Lower lobe of right lung (tissue), 2 donors: ENCODE measurements around the gene PTPN6. TPM values are rescaled to one million over a fixed set of nuclear protein-coding genes. Genes with fewer than 3 reads are reported as not detected.

ENCODE experiments used
- ATAC-seq, 2 donors: fragments of 200-7000 bp; cut with Tn5 transposase; one replicate each; pipeline ENCODE4 v1.9.1; 2020 to 2022; ENCODE audit warnings: mild to moderate bottlenecking in 2 of 2, moderate library complexity in 2 of 2
- DNase-seq: peaks from one replicate; pipeline ENCODE4 v3.0.0-alpha.2; 2020
- H3K27ac ChIP-seq: fragments of 200-600 bp; one replicate; pipeline ENCODE4 v1.8.0; 2022
- H3K27me3 ChIP-seq: fragments of 200-600 bp; one replicate; pipeline ENCODE4 v1.8.0; 2022; ENCODE audit warnings: low read depth
- H3K36me3 ChIP-seq: fragments of 200-600 bp; one replicate; pipeline ENCODE4 v1.8.0; 2022; ENCODE audit warnings: mild to moderate bottlenecking
- H3K4me1 ChIP-seq: fragments of 200-600 bp; one replicate; pipeline ENCODE4 v1.8.0; 2022
- H3K4me3 ChIP-seq: fragments of 200-600 bp; one replicate; pipeline ENCODE4 v1.8.0; 2022; ENCODE audit warnings: mild to moderate bottlenecking
- H3K9me3 ChIP-seq: fragments of 200-600 bp; one replicate; pipeline ENCODE4 v1.8.0; 2022
- CTCF ChIP-seq: fragments of 200-600 bp; IDR thresholded peaks from one replicate; pipeline ENCODE4 v1.8.0; 2022; ENCODE audit warnings: antibody characterized with exemption, mild to moderate bottlenecking
- intact Hi-C: fragments of 100-400 bp; cut with DNase I; formaldehyde crosslinking; loops from one replicate; pipeline ENCODE4 v1.11.0; 2022
- total RNA-seq: library from RNA; stranded (reverse); fragmentation: NEBNext Ultra II Directional; extraction: Animal tissue kit (Norgen Biotek cat#: 25700); gene quantifications from one replicate; pipeline ENCODE4 v1.2.1, GENCODE V29; 2021
- donor health status: DM: no; HTN: yes; CAD: no; lungs with severe emphysema.

The PTPN6 gene
- total RNA-seq, 1 donor from 2014 or later: 209 TPM

- intact Hi-C loops: no loop called here
- H3K9me3 ChIP-seq: no peaks in the 10 kb centered on the region
- H3K27ac ChIP-seq: peak overlapping the region; percentile 79
- peaks cover 28% of the 10 kb centered on the region for H3K36me3 ChIP-seq
- H3K4me3 ChIP-seq: peak overlapping the region; percentile 65
- H3K4me1 ChIP-seq: peaks cover 61% of the 10 kb centered on the region
- TF ChIP-seq CTCF: no peak
- ATAC-seq (no peak), DNase-seq (peak; percentile 50)
- no peaks in the 10 kb centered on the region for H3K27me3 ChIP-seq
These were observed 1.1 kb downstream of the PTPN6 start for GRCh38 chr12:6952121-6952862.

GRCh38 chr12:6952863-6953441 is 1.8 kb downstream of the PTPN6 start:
- intact Hi-C loops: no loop called here
- Histone ChIP-seq H3K9me3 (no peaks in the 10 kb centered on the region), H3K4me1 (peaks cover 68% of the 10 kb centered on the region), H3K36me3 (peaks cover 34% of the 10 kb centered on the region), H3K27ac (peak overlapping the region; percentile 79), H3K4me3 (peak overlapping the region; percentile 65), H3K27me3 (no peaks in the 10 kb centered on the region)
- no peak for DNase-seq
- TF ChIP-seq CTCF: no peak
- no peak for ATAC-seq

GRCh38 chr12:6953442-6954315 is 2.5 kb downstream of the PTPN6 start:
- TF ChIP-seq CTCF: no peak
- peaks cover 73% of the 10 kb centered on the region for H3K4me1 ChIP-seq
- peak; percentile 83 for DNase-seq
- H3K9me3 ChIP-seq: no peaks in the 10 kb centered on the region
- H3K27me3 ChIP-seq: no peaks in the 10 kb centered on the region
- peaks cover 34% of the 10 kb centered on the region for H3K36me3 ChIP-seq
- ATAC-seq: peak; percentile 60 to 69
- H3K4me3 ChIP-seq: peak overlapping the region; percentile 65
- H3K27ac ChIP-seq: peak overlapping the region; percentile 79
- intact Hi-C loops: no loop called here

GRCh38 chr12:6954316-6955107 is 3.4 kb downstream of the PTPN6 start:
- Histone ChIP-seq H3K27ac (peak overlapping the region; percentile 79), H3K4me1 (peaks cover 74% of the 10 kb centered on the region), H3K4me3 (peak overlapping the region; percentile 65)

More at GRCh38 chr12:6954316-6955107, 3.4 kb downstream of the PTPN6 start:
- intact Hi-C loops: no loop called here
- TF ChIP-seq CTCF: no peak
- Histone ChIP-seq H3K27me3 (no peaks in the 10 kb centered on the region), H3K36me3 (peaks cover 34% of the 10 kb centered on the region), H3K9me3 (no peaks in the 10 kb centered on the region)
- ATAC-seq: no peak
- DNase-seq: peak; percentile 34
